Esophagus squamous epithelium (tissue), 4 donors: ENCODE results near the gene AP4B1.

Experiments used
- POLR2A ChIP-seq, 4 donors: fragments of 450-650 bp; IDR thresholded peaks; one replicate each; pipeline ENCODE4 v1.6.1; 2017; ENCODE audit warnings: antibody characterized with exemption in 4 of 4, mild to moderate bottlenecking in 4 of 4, moderate library complexity in 3 of 4
- TF ChIP-seq, protein P1 (sequence below), 6 experiments: fragments of 450-650 bp in 4 of 6; fragments of 200-600 bp in 2 of 6; sonication (generic) in 2 of 6; IDR thresholded peaks; one replicate each; pipeline ENCODE4 v1.5.1; 2016 to 2019; ENCODE audit warnings: antibody characterized with exemption in 6 of 6, mild to moderate bottlenecking in 4 of 6, moderate library complexity in 4 of 6

DNA sequence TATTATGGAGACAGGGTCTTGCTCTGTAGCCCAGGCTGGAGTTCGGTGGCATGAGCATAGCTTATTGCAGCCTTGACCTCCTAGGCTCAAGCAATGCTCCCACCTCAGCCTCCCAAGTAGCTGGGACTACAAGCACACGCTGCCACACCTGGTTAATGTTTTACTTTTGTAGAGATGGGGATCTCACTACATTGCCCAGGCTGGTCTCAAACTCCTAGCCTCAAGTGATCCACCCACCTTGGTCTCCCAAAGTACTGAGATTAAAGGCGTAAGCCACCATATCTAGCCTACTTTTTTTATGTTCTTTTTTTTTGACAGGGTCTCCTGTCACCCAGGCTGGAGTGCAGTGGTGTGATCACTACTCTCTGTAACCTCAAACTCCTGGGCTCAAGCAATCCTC is 11.3 kb downstream of the AP4B1 start:
- TF ChIP-seq, protein P1, sequence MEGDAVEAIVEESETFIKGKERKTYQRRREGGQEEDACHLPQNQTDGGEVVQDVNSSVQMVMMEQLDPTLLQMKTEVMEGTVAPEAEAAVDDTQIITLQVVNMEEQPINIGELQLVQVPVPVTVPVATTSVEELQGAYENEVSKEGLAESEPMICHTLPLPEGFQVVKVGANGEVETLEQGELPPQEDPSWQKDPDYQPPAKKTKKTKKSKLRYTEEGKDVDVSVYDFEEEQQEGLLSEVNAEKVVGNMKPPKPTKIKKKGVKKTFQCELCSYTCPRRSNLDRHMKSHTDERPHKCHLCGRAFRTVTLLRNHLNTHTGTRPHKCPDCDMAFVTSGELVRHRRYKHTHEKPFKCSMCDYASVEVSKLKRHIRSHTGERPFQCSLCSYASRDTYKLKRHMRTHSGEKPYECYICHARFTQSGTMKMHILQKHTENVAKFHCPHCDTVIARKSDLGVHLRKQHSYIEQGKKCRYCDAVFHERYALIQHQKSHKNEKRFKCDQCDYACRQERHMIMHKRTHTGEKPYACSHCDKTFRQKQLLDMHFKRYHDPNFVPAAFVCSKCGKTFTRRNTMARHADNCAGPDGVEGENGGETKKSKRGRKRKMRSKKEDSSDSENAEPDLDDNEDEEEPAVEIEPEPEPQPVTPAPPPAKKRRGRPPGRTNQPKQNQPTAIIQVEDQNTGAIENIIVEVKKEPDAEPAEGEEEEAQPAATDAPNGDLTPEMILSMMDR (IDR thresholded peaks at IDR 0.05): no peak
- TF ChIP-seq POLR2A (IDR thresholded peaks at IDR 0.05): no peak
